Measurements from ENCODE around the gene GATAD2A. TPM values are rescaled to one million over a fixed set of nuclear protein-coding genes. Genes with fewer than 3 reads are reported as not detected.

GATAD2A gene
- polyA plus RNA-seq, 4 donors, result 25.9 to 49.1 (median 33.0) TPM

- Histone ChIP-seq H3K36me3 (ENCODE audit: control insufficient read depth in 3 of 3, insufficient read depth in 2 of 3, low read depth in 1 of 3, low read length in 3 of 3) (no peaks in the 10 kb centered on the region), H3K4me3 (ENCODE audit: low read depth in 1 of 3, low read length in 3 of 3) (no peak overlapping the region), H3K27me3 (ENCODE audit: control insufficient read depth in 3 of 3, insufficient read depth in 3 of 3, low read length in 3 of 3) (peaks cover 3 to 51% (median 5%) of the 10 kb centered on the region in 3 donors), H3K27ac (ENCODE audit: low read depth in 1 of 3, low read length in 2 of 3) (no peak overlapping the region), H3K4me1 (ENCODE audit: control insufficient read depth in 3 of 3, insufficient read depth in 2 of 3, low read depth in 1 of 3, low read length in 2 of 3) (peaks cover 2 to 7% (median 5%) of the 10 kb centered on the region in 3 donors), H3K9me3 (ENCODE audit: control insufficient read depth in 2 of 2, insufficient read depth in 1 of 2, low read depth in 1 of 2, low read length in 1 of 2) (no peaks in the 10 kb centered on the region)
- DNase-seq, result peak; percentile 69 to 84
- FAIRE-seq, result no peak
- 11 to 40% (median 27%) methylated on average over 44 to 74 of the region's 74 CpGs for WGBS, 3 donors
Observed at GRCh38 chr19:19540064-19540714, 134.7 kb downstream of the GATAD2A start.

DNA sequence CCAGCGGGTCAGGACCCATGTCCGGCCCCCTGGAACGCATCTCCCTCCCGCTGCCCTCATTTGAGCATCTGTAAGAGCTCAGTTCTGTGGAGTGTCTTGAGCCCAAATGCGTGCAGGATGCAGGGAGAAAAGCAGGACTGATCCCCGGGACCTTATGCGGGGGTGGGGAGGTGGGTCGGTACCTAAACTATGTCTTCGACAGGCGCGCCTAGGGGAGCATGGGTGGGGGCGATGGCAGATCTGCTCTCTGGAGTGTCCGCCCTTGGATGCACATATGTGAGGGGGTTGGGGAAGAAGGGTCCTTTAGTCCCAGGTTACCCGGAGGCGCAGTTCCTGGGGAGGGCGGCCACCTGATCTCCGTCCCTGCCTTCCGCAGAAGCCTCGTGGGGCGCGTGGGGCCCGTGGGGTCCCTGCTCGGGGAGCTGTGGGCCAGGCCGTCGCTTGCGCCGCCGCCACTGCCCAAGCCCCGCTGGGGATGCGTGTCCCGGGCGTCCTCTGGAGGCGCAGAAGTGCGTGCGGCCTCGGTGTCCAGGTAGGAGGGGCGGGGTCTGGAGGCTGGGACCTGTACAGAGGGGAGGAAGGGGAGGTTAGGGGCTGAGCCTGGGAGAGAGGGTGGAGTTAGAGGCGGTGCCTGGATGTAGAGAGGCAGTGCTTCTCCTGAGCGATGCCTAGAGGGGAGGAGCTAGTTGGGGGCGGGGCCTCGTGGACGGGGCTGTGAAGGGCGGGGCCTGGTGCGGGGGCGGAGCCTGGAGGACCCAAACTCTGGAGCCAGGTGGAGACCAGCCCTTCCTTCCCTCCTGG, 135.4 kb downstream of the GATAD2A start:
- H3K36me3 ChIP-seq (ENCODE audit: control insufficient read depth in 3 of 3, insufficient read depth in 2 of 3, low read depth in 1 of 3, low read length in 3 of 3), result no peaks in the 10 kb centered on the region
- peak; percentile 44 to 46 for DNase-seq
- no peak for FAIRE-seq
- peaks cover 3 to 51% (median 5%) of the 10 kb centered on the region in 3 donors for H3K27me3 ChIP-seq (ENCODE audit: control insufficient read depth in 3 of 3, insufficient read depth in 3 of 3, low read length in 3 of 3)
- peaks cover 2 to 7% (median 5%) of the 10 kb centered on the region in 3 donors for H3K4me1 ChIP-seq (ENCODE audit: control insufficient read depth in 3 of 3, insufficient read depth in 2 of 3, low read depth in 1 of 3, low read length in 2 of 3)
- H3K9me3 ChIP-seq (ENCODE audit: control insufficient read depth in 2 of 2, insufficient read depth in 1 of 2, low read depth in 1 of 2, low read length in 1 of 2), result no peaks in the 10 kb centered on the region
- H3K27ac ChIP-seq (ENCODE audit: low read depth in 1 of 3, low read length in 2 of 3), result no peak overlapping the region
- WGBS, 3 donors, result 4 to 6% (median 5%) methylated on average over 35 to 45 of the region's 45 CpGs
- H3K4me3 ChIP-seq (ENCODE audit: low read depth in 1 of 3, low read length in 3 of 3), result peak overlapping the region in 1 of 3 donors; percentile 39

- no peak overlapping the region for H3K4me3 ChIP-seq (ENCODE audit: low read depth in 1 of 3, low read length in 3 of 3)
- H3K27me3 ChIP-seq (ENCODE audit: control insufficient read depth in 3 of 3, insufficient read depth in 3 of 3, low read length in 3 of 3), result peaks cover 3 to 48% (median 5%) of the 10 kb centered on the region in 3 donors
- H3K9me3 ChIP-seq (ENCODE audit: control insufficient read depth in 2 of 2, insufficient read depth in 1 of 2, low read depth in 1 of 2, low read length in 1 of 2), result no peaks in the 10 kb centered on the region
- FAIRE-seq (no peak), DNase-seq (no peak)
- 66 to 81% (median 78%) methylated on average over 15 to 16 of the region's 16 CpGs for WGBS, 3 donors
- H3K27ac ChIP-seq (ENCODE audit: low read depth in 1 of 3, low read length in 2 of 3), result no peak overlapping the region
- H3K4me1 ChIP-seq (ENCODE audit: control insufficient read depth in 3 of 3, insufficient read depth in 2 of 3, low read depth in 1 of 3, low read length in 2 of 3), result peaks cover 2 to 7% (median 5%) of the 10 kb centered on the region in 3 donors
- H3K36me3 ChIP-seq (ENCODE audit: control insufficient read depth in 3 of 3, insufficient read depth in 2 of 3, low read depth in 1 of 3, low read length in 3 of 3), result no peaks in the 10 kb centered on the region
Observed at GRCh38 chr19:19541616-19542015, 136.1 kb downstream of the GATAD2A start.

- H3K27me3 ChIP-seq (ENCODE audit: control insufficient read depth in 3 of 3, insufficient read depth in 3 of 3, low read length in 3 of 3), result peaks cover 3 to 41% (median 5%) of the 10 kb centered on the region in 3 donors
- H3K27ac ChIP-seq (ENCODE audit: low read depth in 1 of 3, low read length in 2 of 3), result no peak overlapping the region
- no peaks in the 10 kb centered on the region for H3K36me3 ChIP-seq (ENCODE audit: control insufficient read depth in 3 of 3, insufficient read depth in 2 of 3, low read depth in 1 of 3, low read length in 3 of 3)
- no peak overlapping the region for H3K4me3 ChIP-seq (ENCODE audit: low read depth in 1 of 3, low read length in 3 of 3)
- H3K9me3 ChIP-seq (ENCODE audit: control insufficient read depth in 2 of 2, insufficient read depth in 1 of 2, low read depth in 1 of 2, low read length in 1 of 2), result no peaks in the 10 kb centered on the region
- WGBS, 3 donors, result 76 to 81% (median 79%) methylated on average over 12 of the region's 12 CpGs
- FAIRE-seq (no peak), DNase-seq (no peak)
- H3K4me1 ChIP-seq (ENCODE audit: control insufficient read depth in 3 of 3, insufficient read depth in 2 of 3, low read depth in 1 of 3, low read length in 2 of 3), result peaks cover 2 to 7% (median 3%) of the 10 kb centered on the region in 3 donors
Observed at GRCh38 chr19:19542507-19542906, 137.0 kb downstream of the GATAD2A start.

GRCh38 chr19:19543101-19543500, 137.6 kb downstream of the GATAD2A start:
- FAIRE-seq, result no peak

DNA sequence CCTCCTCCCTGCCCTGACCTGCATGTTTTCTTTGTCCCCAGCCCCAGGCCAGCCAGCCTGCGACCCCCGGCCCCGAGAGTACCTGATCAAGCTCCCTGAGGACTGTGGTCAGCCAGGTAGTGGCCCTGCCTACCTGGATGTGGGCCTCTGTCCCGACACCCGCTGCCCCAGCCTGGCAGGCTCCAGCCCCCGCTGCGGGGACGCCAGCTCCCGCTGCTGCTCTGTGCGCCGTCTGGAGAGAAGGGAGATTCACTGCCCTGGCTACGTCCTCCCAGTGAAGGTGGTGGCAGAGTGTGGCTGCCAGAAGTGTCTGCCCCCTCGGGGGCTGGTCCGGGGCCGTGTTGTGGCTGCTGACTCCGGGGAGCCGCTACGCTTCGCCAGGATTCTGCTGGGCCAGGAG, 138.2 kb downstream of the GATAD2A start:
- peaks cover 0 to 4% (median 2%) of the 10 kb centered on the region in 3 donors for H3K4me1 ChIP-seq (ENCODE audit: control insufficient read depth in 3 of 3, insufficient read depth in 2 of 3, low read depth in 1 of 3, low read length in 2 of 3)
- peaks cover 0 to 30% (median 3%) of the 10 kb centered on the region in 3 donors for H3K27me3 ChIP-seq (ENCODE audit: control insufficient read depth in 3 of 3, insufficient read depth in 3 of 3, low read length in 3 of 3)
- DNase-seq (no peak), FAIRE-seq (no peak)
- no peak overlapping the region for H3K27ac ChIP-seq (ENCODE audit: low read depth in 1 of 3, low read length in 2 of 3)
- H3K36me3 ChIP-seq (ENCODE audit: control insufficient read depth in 3 of 3, insufficient read depth in 2 of 3, low read depth in 1 of 3, low read length in 3 of 3), result no peaks in the 10 kb centered on the region
- no peak overlapping the region for H3K4me3 ChIP-seq (ENCODE audit: low read depth in 1 of 3, low read length in 3 of 3)
- WGBS, 3 donors, result 86 to 90% (median 89%) methylated on average over 18 to 19 of the region's 19 CpGs
- H3K9me3 ChIP-seq (ENCODE audit: control insufficient read depth in 2 of 2, insufficient read depth in 1 of 2, low read depth in 1 of 2, low read length in 1 of 2), result no peaks in the 10 kb centered on the region

More at GRCh38 chr19:19543101-19543500, 137.6 kb downstream of the GATAD2A start:
- H3K9me3 ChIP-seq (ENCODE audit: control insufficient read depth in 2 of 2, insufficient read depth in 1 of 2, low read depth in 1 of 2, low read length in 1 of 2), result no peaks in the 10 kb centered on the region
- H3K36me3 ChIP-seq (ENCODE audit: control insufficient read depth in 3 of 3, insufficient read depth in 2 of 3, low read depth in 1 of 3, low read length in 3 of 3), result no peaks in the 10 kb centered on the region
- H3K27me3 ChIP-seq (ENCODE audit: control insufficient read depth in 3 of 3, insufficient read depth in 3 of 3, low read length in 3 of 3), result peaks cover 1 to 35% (median 3%) of the 10 kb centered on the region in 3 donors
- no peak for DNase-seq
- WGBS, 3 donors, result 89 to 95% (median 91%) methylated on average over 10 to 13 of the region's 13 CpGs
- no peak overlapping the region for H3K27ac ChIP-seq (ENCODE audit: low read depth in 1 of 3, low read length in 2 of 3)
- no peak overlapping the region for H3K4me3 ChIP-seq (ENCODE audit: low read depth in 1 of 3, low read length in 3 of 3)
- peaks cover 2 to 7% (median 2%) of the 10 kb centered on the region in 3 donors for H3K4me1 ChIP-seq (ENCODE audit: control insufficient read depth in 3 of 3, insufficient read depth in 2 of 3, low read depth in 1 of 3, low read length in 2 of 3)

DNA sequence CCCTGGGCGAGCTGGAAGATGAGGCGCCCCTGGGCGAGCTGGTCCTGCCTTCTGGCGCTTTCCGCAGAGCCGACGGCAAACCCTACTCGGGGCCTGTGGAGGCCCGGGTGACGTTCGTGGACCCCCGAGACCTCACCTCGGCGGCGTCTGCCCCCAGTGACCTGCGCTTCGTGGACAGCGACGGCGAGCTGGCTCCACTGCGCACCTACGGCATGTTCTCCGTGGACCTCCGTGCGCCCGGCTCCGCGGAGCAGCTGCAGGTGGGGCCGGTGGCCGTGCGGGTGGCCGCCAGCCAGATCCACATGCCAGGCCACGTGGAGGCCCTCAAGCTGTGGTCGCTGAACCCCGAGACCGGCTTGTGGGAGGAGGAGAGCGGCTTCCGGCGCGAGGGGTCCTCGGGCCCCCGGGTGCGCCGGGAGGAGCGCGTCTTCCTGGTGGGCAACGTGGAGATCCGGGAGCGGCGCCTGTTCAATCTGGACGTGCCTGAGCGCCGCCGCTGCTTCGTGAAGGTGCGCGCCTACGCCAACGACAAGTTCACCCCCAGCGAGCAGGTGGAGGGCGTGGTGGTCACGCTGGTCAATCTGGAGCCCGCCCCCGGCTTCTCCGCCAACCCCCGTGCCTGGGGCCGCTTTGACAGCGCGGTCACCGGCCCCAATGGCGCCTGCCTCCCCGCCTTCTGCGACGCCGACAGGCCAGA, 138.9 kb downstream of the GATAD2A start:
- DNase-seq, result no peak
- WGBS, 3 donors, result 86 to 93% (median 91%) methylated on average over 54 to 75 of the region's 75 CpGs

GRCh38 chr19:19544954-19545591, 139.6 kb downstream of the GATAD2A start:
- no peaks in the 10 kb centered on the region for H3K36me3 ChIP-seq (ENCODE audit: control insufficient read depth in 3 of 3, insufficient read depth in 2 of 3, low read depth in 1 of 3, low read length in 3 of 3)
- peaks cover 0 to 17% (median 0%) of the 10 kb centered on the region in 3 donors for H3K27me3 ChIP-seq (ENCODE audit: control insufficient read depth in 3 of 3, insufficient read depth in 3 of 3, low read length in 3 of 3)
- 93% methylated on average over 34 to 53 of the region's 53 CpGs for WGBS, 3 donors
- H3K4me1 ChIP-seq (ENCODE audit: control insufficient read depth in 3 of 3, insufficient read depth in 2 of 3, low read depth in 1 of 3, low read length in 2 of 3), result peaks cover 0 to 3% (median 2%) of the 10 kb centered on the region in 3 donors
- H3K9me3 ChIP-seq (ENCODE audit: control insufficient read depth in 2 of 2, insufficient read depth in 1 of 2, low read depth in 1 of 2, low read length in 1 of 2), result no peaks in the 10 kb centered on the region
- H3K4me3 ChIP-seq (ENCODE audit: low read depth in 1 of 3, low read length in 3 of 3), result no peak overlapping the region
- no peak overlapping the region for H3K27ac ChIP-seq (ENCODE audit: low read depth in 1 of 3, low read length in 2 of 3)
- no peak for DNase-seq
- FAIRE-seq, result no peak

More for the DNA sequence above, 138.9 kb downstream of the GATAD2A start:
- H3K27me3 ChIP-seq (ENCODE audit: control insufficient read depth in 3 of 3, insufficient read depth in 3 of 3, low read length in 3 of 3), result peaks cover 0 to 24% (median 3%) of the 10 kb centered on the region in 3 donors
- FAIRE-seq, result no peak
- H3K9me3 ChIP-seq (ENCODE audit: control insufficient read depth in 2 of 2, insufficient read depth in 1 of 2, low read depth in 1 of 2, low read length in 1 of 2), result no peaks in the 10 kb centered on the region
- no peaks in the 10 kb centered on the region for H3K36me3 ChIP-seq (ENCODE audit: control insufficient read depth in 3 of 3, insufficient read depth in 2 of 3, low read depth in 1 of 3, low read length in 3 of 3)
- H3K4me3 ChIP-seq (ENCODE audit: low read depth in 1 of 3, low read length in 3 of 3), result no peak overlapping the region
- H3K27ac ChIP-seq (ENCODE audit: low read depth in 1 of 3, low read length in 2 of 3), result no peak overlapping the region
- peaks cover 0 to 3% (median 2%) of the 10 kb centered on the region in 3 donors for H3K4me1 ChIP-seq (ENCODE audit: control insufficient read depth in 3 of 3, insufficient read depth in 2 of 3, low read depth in 1 of 3, low read length in 2 of 3)
